ENCODE data around the gene BIN1.

The BIN1 gene

GRCh38 chr2:127015106-127015910 is 91.6 kb downstream of the BIN1 start:
- no peak for DNase-seq

DNA sequence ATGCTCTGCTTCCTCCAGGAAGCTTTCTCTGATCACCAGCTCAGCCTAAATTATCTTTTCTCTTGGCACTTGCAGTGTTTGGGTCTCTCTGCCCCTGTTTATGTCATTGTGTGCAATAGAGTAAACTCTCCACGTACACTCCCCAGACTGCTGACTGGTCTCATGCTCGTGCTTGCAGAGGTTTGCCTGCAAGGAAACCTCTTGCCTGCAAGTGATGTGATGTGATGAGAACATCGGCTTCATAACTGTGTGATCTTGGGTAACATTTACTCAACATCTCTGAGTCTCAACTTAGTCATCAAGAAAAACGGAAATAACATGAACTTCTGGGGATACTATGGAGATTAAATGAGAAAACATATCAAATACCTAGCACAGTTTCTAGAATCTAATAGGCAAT is 92.3 kb downstream of the BIN1 start:
- DNase-seq, result no peak

DNA sequence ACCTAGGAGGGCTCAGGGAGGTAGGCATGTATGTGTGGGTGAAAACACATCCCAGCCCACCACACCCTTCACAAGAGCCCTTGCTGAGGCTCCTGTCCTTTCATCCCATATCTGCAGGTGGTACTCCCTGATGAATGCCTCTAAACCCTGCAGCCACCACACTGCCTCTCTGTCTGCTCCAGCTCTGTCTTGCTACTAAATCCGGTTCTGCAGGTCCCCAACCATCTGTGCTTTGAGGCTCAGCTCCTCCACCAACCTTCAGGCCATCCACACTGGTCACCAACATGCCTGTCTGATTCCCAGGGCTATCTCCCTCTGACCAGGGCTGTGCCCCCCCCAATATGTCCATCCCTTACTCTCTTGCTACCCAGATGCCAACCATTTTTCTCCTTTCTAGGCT is 92.7 kb downstream of the BIN1 start:
- no peak for DNase-seq

GRCh38 chr2:127012868-127013267 is 94.1 kb downstream of the BIN1 start:
- no peak for DNase-seq

DNA sequence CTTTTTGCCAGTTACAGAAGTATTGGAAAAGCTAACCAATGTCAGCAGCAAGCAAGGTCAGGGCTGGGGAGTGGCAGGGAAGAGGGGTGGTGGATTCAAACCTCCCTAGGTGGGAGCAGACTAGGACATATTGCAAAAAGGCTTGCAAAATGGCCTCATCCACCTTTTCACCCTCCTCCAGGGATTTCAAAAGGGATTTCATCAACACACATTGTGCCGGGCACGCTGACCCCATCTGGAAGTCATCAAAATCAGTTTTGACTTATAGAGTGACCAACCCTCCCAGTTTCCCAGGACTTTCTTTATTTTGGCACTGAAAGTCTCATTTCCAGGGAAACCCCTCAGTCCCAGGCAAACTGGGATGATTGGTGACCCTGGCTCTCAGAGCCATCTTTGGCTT is 94.7 kb downstream of the BIN1 start:
- no peak for DNase-seq

GRCh38 chr2:127011796-127012195 is 95.2 kb downstream of the BIN1 start:
- DNase-seq, result no peak

- DNase-seq, result no peak
These were observed 95.7 kb downstream of the BIN1 start for GRCh38 chr2:127011231-127011661.

DNA sequence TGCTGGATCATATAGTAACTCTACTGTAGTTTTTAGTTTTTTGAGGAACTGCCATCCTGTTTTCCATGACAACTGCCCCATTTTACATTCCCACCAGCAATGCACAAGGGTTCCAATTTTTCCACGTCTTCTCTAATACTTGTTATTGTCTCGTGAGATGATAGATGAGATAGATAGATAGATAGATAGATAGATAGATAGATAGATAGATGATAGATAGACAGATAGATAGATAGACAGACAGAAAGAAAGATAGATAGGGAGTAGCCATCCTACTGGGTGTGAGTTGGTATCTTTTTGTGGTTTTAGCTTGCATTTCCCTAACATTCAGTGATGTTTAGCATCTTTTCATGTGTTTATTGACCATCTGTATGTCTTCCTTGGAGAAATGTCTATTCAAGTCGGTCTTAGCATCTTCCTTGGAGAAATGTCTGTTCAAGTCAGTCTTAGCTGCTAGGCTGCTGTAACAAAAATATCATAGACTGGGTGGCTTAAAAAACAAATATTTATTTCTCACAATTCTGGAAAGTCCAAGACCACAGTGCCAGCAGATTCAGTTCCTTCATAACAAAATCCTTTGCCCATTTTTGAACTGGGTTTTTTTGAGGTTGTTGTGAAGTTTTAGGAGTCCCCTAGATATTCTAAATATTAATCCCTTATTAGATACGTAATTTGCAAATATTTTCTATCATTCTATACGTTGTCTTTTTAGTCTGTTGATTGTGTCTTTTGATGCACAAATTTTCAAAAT is 98.5 kb downstream of the BIN1 start:
- DNase-seq, result no peak

GRCh38 chr2:127007652-127008051 is 99.3 kb downstream of the BIN1 start:
- DNase-seq, result no peak

DNA sequence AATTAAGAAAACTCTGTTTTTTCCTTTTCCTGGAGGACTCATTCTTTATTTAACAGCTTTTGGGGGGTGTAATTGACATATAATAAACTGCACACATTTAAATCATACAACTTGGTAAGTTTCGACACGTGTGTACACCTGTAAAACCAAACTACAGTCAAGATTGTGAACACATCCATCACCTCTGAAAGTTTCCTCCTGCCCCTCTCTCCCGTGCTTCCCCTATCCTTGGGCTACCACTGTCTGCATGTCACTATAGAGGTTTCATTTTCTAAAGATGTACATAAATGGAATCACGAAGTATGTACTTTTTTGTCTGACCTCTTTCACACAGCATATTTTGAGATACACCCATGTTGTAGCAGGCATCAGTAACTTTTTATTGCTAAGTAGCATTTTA is 100.0 kb downstream of the BIN1 start:
- DNase-seq, result no peak

DNA sequence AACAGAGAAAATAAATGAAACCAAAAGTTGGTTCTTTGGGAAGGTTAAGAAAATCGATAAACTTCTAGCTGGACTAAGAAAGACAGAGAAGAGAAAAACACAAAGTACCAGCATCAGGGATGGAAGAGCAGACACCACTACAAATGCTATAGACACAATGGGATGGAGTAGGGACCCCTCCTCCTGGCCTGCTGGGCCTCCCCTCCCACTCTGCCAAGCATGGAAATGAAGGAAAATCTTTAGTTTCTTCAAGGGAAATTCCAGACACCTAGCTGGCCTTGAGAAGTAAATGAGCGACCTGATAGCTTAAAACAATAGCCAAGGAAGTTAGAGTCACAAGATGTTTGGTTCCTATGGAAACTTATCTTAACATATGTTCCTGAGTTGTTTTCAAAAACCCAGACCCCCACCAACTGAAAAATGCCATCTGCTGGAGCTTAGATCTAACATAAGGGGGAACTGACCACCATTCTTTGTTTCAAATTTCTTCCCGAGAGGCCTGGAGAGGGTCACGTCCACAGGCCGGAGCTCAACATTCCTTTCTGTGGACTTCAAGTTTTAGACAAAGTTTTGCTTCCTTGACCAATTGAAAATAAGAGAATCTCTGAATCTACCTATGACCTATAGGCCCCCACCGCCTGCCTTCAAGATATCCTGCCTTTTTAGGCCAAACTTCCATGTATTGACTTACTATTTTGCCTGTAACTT is 101.9 kb downstream of the BIN1 start:
- DNase-seq, result no peak

DNA sequence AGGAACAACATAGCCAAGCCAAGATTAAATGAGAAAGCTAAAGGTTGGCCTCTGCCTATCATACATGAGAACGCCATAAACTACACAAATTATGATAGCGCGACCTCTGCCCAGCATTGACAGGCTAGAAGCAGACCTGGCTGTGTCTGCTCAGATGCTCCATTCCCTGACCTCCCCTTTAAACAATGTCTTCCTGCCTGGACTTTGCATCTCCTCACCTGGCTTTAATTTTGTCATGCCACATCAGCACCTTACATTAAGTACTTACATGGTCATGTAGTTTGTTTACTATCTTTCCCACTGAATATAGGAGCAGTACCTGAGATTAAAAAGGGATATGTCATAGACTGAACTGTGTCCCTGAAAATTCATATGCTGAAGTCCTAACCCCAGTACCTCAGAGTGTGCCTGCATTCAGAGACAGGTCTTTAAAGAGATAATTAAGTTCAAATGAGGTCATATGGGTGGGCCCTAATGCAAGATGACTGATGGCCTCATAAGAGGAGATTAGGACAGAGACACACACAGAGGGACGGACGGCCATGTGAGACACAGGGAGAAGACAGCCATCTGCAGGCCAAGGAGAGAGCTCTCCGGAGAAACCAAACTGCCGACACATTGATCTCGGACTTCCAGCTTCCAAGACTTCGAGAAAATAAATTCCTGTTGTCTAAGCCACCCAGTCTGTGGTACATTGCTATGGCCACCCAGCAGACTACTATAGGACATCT is 103.7 kb downstream of the BIN1 start:
- DNase-seq, result no peak

DNA sequence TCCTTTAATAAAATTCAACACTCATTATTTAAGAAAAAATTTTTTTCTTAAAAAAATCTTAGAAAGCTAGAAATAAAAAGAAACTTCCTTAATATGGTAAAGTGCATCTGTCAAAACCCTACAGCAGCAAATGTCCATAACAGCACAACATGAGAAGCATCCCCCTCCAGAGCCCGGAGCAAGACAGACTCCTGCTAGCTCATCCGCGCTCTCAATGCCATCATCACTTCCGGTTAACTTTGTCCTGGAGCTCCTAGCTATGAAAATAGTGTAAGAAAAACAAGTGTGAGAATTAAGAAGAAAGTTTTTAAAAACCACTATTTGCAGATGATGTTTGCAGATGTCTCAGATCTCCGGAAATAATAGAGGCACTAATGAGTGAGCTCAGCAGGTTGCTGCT is 105.2 kb downstream of the BIN1 start:
- DNase-seq, result no peak

DNA sequence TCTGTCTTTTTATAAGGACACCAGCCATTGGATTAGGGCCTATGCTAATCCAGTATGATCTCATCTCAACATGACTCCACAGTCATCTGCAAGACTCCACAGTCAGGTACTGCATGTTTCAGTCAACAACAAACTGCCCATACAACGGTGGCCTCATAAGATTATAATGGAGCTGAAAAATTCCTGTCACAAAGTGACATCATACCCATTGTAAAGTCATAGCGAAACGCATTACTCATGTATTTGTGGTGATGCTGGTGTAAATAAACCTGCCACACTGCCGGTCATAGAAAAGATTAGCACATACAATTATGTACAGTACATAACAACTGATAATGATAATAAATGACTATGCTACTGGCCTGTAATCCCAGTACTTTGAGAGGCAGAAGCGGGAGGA is 106.0 kb downstream of the BIN1 start:
- DNase-seq, result no peak

- no peak for DNase-seq
These were observed 106.8 kb downstream of the BIN1 start for GRCh38 chr2:127000194-127000593.

GRCh38 chr2:126999106-126999756 is 107.7 kb downstream of the BIN1 start:
- no peak for DNase-seq

GRCh38 chr2:126998486-126998885 is 108.5 kb downstream of the BIN1 start:
- DNase-seq, result no peak

Measured in activated CD4-positive, alpha-beta T cell treated with anti-CD3 and anti-CD28 coated beads for 1 hour (primary cell).